PC-3 (cell line): ENCODE data around the gene TMEM108.

Experiments
- EZH2 ChIP-seq: fragments of 300-600 bp; sonication (generic); IDR thresholded peaks from one replicate; pipeline ENCODE4 v1.6.1; 2017; ENCODE audit warnings: antibody characterized with exemption, mild to moderate bottlenecking, low read length; ENCODE audit not compliant: unreplicated experiment
- EZH2phosphoT487 ChIP-seq: fragments of 300-600 bp; sonication (generic); IDR thresholded peaks from 2 replicates; pipeline ENCODE4 v1.6.1; 2018; ENCODE audit warnings: mild to moderate bottlenecking, antibody characterized with exemption, low read length, borderline replicate concordance
- TF ChIP-seq, protein P1 (sequence below): fragments of 300-600 bp; sonication (generic); conservative IDR thresholded peaks from 2 replicates; pipeline ENCODE4 v1.5.1; 2017; ENCODE audit warnings: antibody characterized with exemption, low read depth, mild to moderate bottlenecking, low read length

- no peak for TF ChIP-seq EZH2phosphoT487
- TF ChIP-seq, protein P1, sequence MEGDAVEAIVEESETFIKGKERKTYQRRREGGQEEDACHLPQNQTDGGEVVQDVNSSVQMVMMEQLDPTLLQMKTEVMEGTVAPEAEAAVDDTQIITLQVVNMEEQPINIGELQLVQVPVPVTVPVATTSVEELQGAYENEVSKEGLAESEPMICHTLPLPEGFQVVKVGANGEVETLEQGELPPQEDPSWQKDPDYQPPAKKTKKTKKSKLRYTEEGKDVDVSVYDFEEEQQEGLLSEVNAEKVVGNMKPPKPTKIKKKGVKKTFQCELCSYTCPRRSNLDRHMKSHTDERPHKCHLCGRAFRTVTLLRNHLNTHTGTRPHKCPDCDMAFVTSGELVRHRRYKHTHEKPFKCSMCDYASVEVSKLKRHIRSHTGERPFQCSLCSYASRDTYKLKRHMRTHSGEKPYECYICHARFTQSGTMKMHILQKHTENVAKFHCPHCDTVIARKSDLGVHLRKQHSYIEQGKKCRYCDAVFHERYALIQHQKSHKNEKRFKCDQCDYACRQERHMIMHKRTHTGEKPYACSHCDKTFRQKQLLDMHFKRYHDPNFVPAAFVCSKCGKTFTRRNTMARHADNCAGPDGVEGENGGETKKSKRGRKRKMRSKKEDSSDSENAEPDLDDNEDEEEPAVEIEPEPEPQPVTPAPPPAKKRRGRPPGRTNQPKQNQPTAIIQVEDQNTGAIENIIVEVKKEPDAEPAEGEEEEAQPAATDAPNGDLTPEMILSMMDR, result no peak
- TF ChIP-seq EZH2, result no peak
These were observed 256.1 kb downstream of the TMEM108 start for GRCh38 chr3:133294253-133294652.
